Keratinocyte (primary cell): ENCODE data around the gene ENO2. TPM values are rescaled to one million over a fixed set of nuclear protein-coding genes. Genes with fewer than 3 reads are reported as not detected.

Experiments used
- DNase-seq: peaks from one replicate; pipeline ENCODE4 v3.0.0-alpha.2; 2011; ENCODE audit warnings: low read depth, missing footprints, low spot score
- FAIRE-seq: peaks from 2 replicates; lab custom pipeline; 2011; peaks lifted over from hg19 to GRCh38; lab: Jason Lieb, UNC
- H2AFZ ChIP-seq: 2 replicates; pipeline ENCODE4 v1.6.0; 2012; ENCODE audit warnings: low read length, control low read depth, inconsistent platforms; ENCODE audit not compliant: control insufficient read depth
- H3K27ac ChIP-seq: 2 replicates; pipeline ENCODE4 v1.5.1; 2011; ENCODE audit warnings: low read length; ENCODE audit not compliant: control insufficient read depth, insufficient read depth
- H3K27me3 ChIP-seq: 3 replicates; pipeline ENCODE4 v1.6.0; 2011; ENCODE audit warnings: low read length; ENCODE audit not compliant: control insufficient read depth, insufficient read depth; ENCODE audit errors: extremely low read depth
- H3K36me3 ChIP-seq, 2 experiments: 2 replicates in 1 of 2; 3 replicates in 1 of 2; pipeline ENCODE4 v1.5.1; 2011; ENCODE audit warnings: low read length in 2 of 2, mild to moderate bottlenecking in 1 of 2; ENCODE audit not compliant: control insufficient read depth in 2 of 2, insufficient read depth in 2 of 2; ENCODE audit errors: extremely low read depth in 1 of 2
- H3K4me1 ChIP-seq: 3 replicates; pipeline ENCODE4 v1.5.1; 2011; ENCODE audit warnings: low read length; ENCODE audit not compliant: control insufficient read depth, insufficient read depth; ENCODE audit errors: extremely low read depth
- H3K4me2 ChIP-seq: 3 replicates; pipeline ENCODE4 v1.6.0; 2011; ENCODE audit warnings: low read depth, low read length; ENCODE audit not compliant: control insufficient read depth, insufficient read depth; ENCODE audit errors: extremely low read depth
- H3K4me3 ChIP-seq, 3 experiments: fragments of 200-600 bp in 1 of 3; sonication (generic) in 1 of 3; 2 replicates in 2 of 3; 3 replicates in 1 of 3; pipeline ENCODE4 v1.5.1; 2011 to 2016; ENCODE audit warnings: low read length in 3 of 3, mild to moderate bottlenecking in 3 of 3, control low read depth in 2 of 3, inconsistent platforms in 1 of 3, low read depth in 1 of 3, mixed read lengths in 1 of 3, mixed run types in 1 of 3, moderate library complexity in 1 of 3; ENCODE audit not compliant: control insufficient read depth in 2 of 3, insufficient read depth in 2 of 3; ENCODE audit errors: extremely low read depth in 1 of 3
- H3K79me2 ChIP-seq: 2 replicates; pipeline ENCODE4 v1.6.0; 2012; ENCODE audit warnings: low read length; ENCODE audit not compliant: control insufficient read depth, insufficient read depth
- H3K9ac ChIP-seq: 3 replicates; pipeline ENCODE4 v1.6.0; 2011; ENCODE audit warnings: low read length; ENCODE audit not compliant: control insufficient read depth, insufficient read depth; ENCODE audit errors: extremely low read depth
- H3K9me1 ChIP-seq: 3 replicates; pipeline ENCODE4 v1.6.0; 2011; ENCODE audit warnings: low read length; ENCODE audit not compliant: control insufficient read depth, insufficient read depth; ENCODE audit errors: extremely low read depth
- H3K9me3 ChIP-seq: 2 replicates; pipeline ENCODE4 v1.5.1; 2012; ENCODE audit warnings: low read depth, low read length; ENCODE audit not compliant: control insufficient read depth
- H4K20me1 ChIP-seq: 3 replicates; pipeline ENCODE4 v1.6.0; 2011; ENCODE audit warnings: low read length; ENCODE audit not compliant: control insufficient read depth, insufficient read depth; ENCODE audit errors: extremely low read depth
- CTCF ChIP-seq, 3 experiments: IDR thresholded peaks in 1 of 3; conservative IDR thresholded peaks in 1 of 3; optimal IDR thresholded peaks in 1 of 3; 2 replicates in 2 of 3; 3 replicates in 1 of 3; pipeline versions ENCODE3 to v1.5.1; 2011; ENCODE audit warnings: low read length in 3 of 3, mild to moderate bottlenecking in 3 of 3, moderate library complexity in 2 of 3, control low read depth in 1 of 3, inconsistent platforms in 1 of 3; ENCODE audit not compliant: insufficient read depth in 2 of 3; ENCODE audit errors: extremely low read depth in 1 of 3
- EZH2 ChIP-seq: IDR thresholded peaks from one replicate; pipeline ENCODE4 v1.6.1; 2012; ENCODE audit warnings: inconsistent platforms, mild to moderate bottlenecking, low read length, moderate library complexity
- dilution Hi-C: fragments of 300-500 bp; cut with MboI; formaldehyde crosslinking; loops from one replicate; pipeline ENCODE4 v1.7.0; 2020; ENCODE audit warnings: low sequenced_read_pairs; ENCODE audit not compliant: extremely low pct_ligation_motif_present
- polyA plus RNA-seq, 5 experiments: library from polyadenylated mRNA; depleted of rRNA in 3 of 5; stranded (reverse) in 3 of 5; stranded (forward) in 1 of 5; unstranded in 1 of 5; fragments of >200 nt; gene quantifications; 1 replicate in 1 of 5; 2 replicates in 3 of 5; 3 replicates in 1 of 5; pipeline versions ENCODE4 v1.2.1 to v1.2.3, GENCODE V29; 2011 to 2012; ENCODE audit warnings: missing spikeins in 2 of 5, low read depth in 1 of 5, low replicate concordance in 1 of 5

ENO2 gene
- polyA plus RNA-seq, 1 donor (not counting 4 experiments of a cell fraction or from before 2014, with no cell fraction given): 1.7 TPM

DNA sequence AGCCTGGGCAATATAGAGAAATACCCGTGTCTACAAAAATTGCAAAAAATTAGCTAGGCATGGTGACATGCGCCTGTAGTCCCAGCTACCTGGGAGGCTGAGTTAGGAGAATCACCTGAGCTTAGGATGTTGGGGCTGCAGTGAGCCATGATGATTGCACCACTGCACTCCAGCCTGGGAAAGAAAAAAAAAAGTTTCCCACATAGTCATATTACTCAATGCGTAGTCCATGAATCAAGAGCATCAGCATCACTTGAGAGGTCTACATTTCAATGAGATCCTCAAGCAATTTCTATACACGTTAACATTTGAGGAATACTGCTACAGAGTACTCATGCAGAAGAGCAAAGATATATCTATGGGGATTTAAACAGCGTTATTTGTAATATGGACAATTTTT, 15.0 kb upstream of the ENO2 start:
- no peak overlapping the region for H3K4me2 ChIP-seq
- H3K79me2 ChIP-seq: no peaks in the 10 kb centered on the region
- H3K9me1 ChIP-seq: no peaks in the 10 kb centered on the region
- no peak overlapping the region for H2AFZ ChIP-seq
- no peaks in the 10 kb centered on the region for H3K9me3 ChIP-seq
- H3K27me3 ChIP-seq: no peaks in the 10 kb centered on the region
- TF ChIP-seq CTCF (optimal IDR thresholded peaks at IDR 0.05 in 1 of 3, IDR thresholded peaks at IDR 0.05 in 1 of 3, conservative IDR thresholded peaks at IDR 0.05 in 1 of 3; ENCODE audit: extremely low read depth in 1 of 3, insufficient read depth in 2 of 3, low read length in 3 of 3) (no peak), EZH2 (no peak)
- no peak overlapping the region for H3K27ac ChIP-seq
- H3K4me3 ChIP-seq: no peak overlapping the region
- no peaks in the 10 kb centered on the region for H4K20me1 ChIP-seq
- no peak for DNase-seq
- H3K4me1 ChIP-seq: peaks cover 7% of the 10 kb centered on the region
- H3K36me3 ChIP-seq: no peaks in the 10 kb centered on the region
- FAIRE-seq: no peak
- dilution Hi-C loops: no loop called here
- no peak overlapping the region for H3K9ac ChIP-seq

DNA sequence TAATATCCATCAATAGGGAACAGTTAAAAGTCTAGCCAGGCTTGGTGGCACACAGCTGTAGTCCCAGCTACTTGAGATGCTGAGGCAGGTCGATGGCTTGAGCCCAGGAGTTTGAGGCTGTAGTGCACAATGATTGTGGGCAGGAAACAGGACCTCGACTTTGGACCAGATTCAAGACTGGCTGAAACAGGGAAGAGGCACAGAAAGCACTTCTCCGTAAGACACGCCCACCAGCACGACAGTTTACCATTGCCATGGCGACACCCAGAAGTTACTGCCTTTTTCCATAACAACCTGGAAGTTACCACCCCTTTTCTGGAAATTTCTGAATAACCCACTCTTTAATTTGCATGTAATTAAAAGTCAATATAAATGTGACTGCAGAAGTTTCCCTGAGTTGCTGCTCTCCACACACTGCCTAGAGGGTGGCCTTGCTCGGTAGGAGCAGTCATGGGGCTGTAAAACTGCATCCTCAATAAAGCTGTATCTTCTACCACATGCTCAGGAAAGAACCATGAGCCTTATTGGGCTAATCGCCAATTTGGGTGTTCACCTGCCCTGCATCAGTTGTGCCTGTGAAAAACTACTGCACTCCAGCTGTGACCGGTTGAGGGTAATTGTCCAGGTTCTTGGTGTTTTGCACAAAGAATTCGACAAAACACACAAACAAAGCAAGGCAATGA, 14.4 kb upstream of the ENO2 start:
- no peak overlapping the region for H3K27ac ChIP-seq
- no peaks in the 10 kb centered on the region for H4K20me1 ChIP-seq
- no peaks in the 10 kb centered on the region for H3K9me1 ChIP-seq
- no peak overlapping the region for H3K9ac ChIP-seq
- H3K4me3 ChIP-seq: no peak overlapping the region
- H2AFZ ChIP-seq: no peak overlapping the region
- DNase-seq (no peak), FAIRE-seq (no peak)
- H3K4me1 ChIP-seq: peaks cover 8% of the 10 kb centered on the region
- H3K4me2 ChIP-seq: no peak overlapping the region
- H3K9me3 ChIP-seq: no peaks in the 10 kb centered on the region
- no peaks in the 10 kb centered on the region for H3K36me3 ChIP-seq
- TF ChIP-seq CTCF (optimal IDR thresholded peaks at IDR 0.05 in 1 of 3, IDR thresholded peaks at IDR 0.05 in 1 of 3, conservative IDR thresholded peaks at IDR 0.05 in 1 of 3; ENCODE audit: extremely low read depth in 1 of 3, insufficient read depth in 2 of 3, low read length in 3 of 3): no peak
- no peak for TF ChIP-seq EZH2
- H3K79me2 ChIP-seq: no peaks in the 10 kb centered on the region
- dilution Hi-C loops: no loop called here
- H3K27me3 ChIP-seq: no peaks in the 10 kb centered on the region
